ENCODE data around the gene OPN3. TPM values are rescaled to one million over a fixed set of nuclear protein-coding genes. Genes with fewer than 3 reads are reported as not detected.

Gene OPN3
- total and polyA plus RNA-seq, 12 donors, result 4.1 to 42.9 (median 9.7) TPM

DNA sequence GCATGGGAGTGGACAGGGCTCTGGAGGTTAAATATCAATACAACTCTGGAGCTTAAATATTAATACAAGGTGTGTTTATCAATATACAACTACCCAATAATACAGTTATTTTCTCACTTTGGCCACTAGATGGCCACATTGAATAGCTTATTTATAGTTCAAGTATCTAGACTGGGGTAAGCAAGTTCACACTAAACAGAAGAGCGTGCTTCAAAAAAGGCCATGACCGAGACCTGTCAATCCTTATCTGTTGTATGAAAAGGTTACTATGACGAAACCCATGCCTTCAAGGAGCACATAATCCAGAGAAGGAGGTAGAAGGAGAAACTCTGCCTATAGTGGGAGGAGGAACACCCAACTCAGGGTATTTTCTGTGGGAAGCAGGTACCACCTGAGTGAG is 29.1 kb downstream of the OPN3 start:
- intact Hi-C loops (cut with DNase I), result loop anchor here in 1 of 2 donors (5.0 kb wide), 1 partner anchor 226 kb away; no protein-coding TSS in a partner anchor
- no peaks in the 10 kb centered on the region for H3K27me3 ChIP-seq
- no peak overlapping the region for H3K27ac ChIP-seq
- no peaks in the 10 kb centered on the region for H3K9me3 ChIP-seq (replicated peaks in 1 of 3)
- DNase-seq, result peak in 3 of 7 donors; percentile 18 to 31 (median 20)
- H3K4me3 ChIP-seq, result no peak overlapping the region
- no peaks in the 10 kb centered on the region for H3K36me3 ChIP-seq (replicated peaks in 1 of 2)
- H3K4me1 ChIP-seq (replicated peaks in 1 of 2), result peaks cover 0 to 7% of the 10 kb centered on the region in 2 donors
- 4 to 8% (median 5%) methylated on average over 3 of the region's 3 CpGs for WGBS, 4 donors
- no peak for TF ChIP-seq POLR2A (IDR thresholded peaks at IDR 0.05)
- TF ChIP-seq, protein P1, sequence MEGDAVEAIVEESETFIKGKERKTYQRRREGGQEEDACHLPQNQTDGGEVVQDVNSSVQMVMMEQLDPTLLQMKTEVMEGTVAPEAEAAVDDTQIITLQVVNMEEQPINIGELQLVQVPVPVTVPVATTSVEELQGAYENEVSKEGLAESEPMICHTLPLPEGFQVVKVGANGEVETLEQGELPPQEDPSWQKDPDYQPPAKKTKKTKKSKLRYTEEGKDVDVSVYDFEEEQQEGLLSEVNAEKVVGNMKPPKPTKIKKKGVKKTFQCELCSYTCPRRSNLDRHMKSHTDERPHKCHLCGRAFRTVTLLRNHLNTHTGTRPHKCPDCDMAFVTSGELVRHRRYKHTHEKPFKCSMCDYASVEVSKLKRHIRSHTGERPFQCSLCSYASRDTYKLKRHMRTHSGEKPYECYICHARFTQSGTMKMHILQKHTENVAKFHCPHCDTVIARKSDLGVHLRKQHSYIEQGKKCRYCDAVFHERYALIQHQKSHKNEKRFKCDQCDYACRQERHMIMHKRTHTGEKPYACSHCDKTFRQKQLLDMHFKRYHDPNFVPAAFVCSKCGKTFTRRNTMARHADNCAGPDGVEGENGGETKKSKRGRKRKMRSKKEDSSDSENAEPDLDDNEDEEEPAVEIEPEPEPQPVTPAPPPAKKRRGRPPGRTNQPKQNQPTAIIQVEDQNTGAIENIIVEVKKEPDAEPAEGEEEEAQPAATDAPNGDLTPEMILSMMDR (IDR thresholded peaks at IDR 0.05), result peak; percentile 71 to 84 (median 78)

DNA sequence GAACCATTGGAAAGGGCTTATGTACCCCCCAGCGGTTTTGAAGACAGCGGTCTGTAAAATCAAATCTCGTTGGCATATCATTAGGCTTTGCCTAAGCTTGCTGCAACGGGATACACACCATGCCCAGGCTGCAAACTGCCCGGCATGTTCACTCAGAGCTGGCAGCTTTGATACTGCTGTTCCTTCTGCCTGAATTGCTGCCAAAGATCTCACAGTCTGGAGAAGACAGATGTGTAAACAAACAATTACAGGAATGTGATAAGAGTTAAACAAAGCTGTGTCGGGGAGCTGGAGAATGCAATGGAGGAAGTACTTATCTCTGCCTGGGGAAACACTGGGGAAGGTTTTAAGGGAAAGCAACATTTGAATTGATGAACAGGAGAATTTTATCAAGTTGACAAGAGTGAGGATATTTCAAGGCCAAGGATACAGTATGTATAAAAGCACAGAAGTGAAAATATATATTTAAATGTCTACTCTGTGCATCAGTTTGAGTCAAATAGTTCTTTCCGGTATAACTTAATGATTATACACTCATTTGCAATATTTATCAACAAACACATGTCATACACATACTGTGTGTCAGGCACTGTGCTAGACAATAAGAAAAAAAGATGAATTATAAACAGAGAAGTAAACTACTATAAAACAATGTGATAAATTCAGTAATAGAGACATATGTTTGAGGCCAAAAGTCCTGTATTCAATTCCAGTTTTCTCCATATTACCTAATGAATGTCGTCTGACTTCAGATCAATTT is 29.9 kb downstream of the OPN3 start:
- no peaks in the 10 kb centered on the region for H3K9me3 ChIP-seq (replicated peaks in 1 of 3)
- intact Hi-C loops (cut with DNase I), result loop anchor here in 1 of 2 donors (5.0 kb wide), 1 partner anchor 227 kb away; no protein-coding TSS in a partner anchor
- peak in 3 of 7 donors; percentile 20 to 30 (median 23) for DNase-seq
- no peak overlapping the region for H3K4me3 ChIP-seq
- TF ChIP-seq, protein P1 (IDR thresholded peaks at IDR 0.05), result no peak
- no peak for TF ChIP-seq POLR2A (IDR thresholded peaks at IDR 0.05)
- no peaks in the 10 kb centered on the region for H3K36me3 ChIP-seq (replicated peaks in 1 of 2)
- H3K4me1 ChIP-seq (replicated peaks in 1 of 2), result peaks cover 0 to 7% of the 10 kb centered on the region in 2 donors
- WGBS, 4 donors, result 46 to 55% (median 53%) methylated on average over 8 of the region's 8 CpGs
- no peaks in the 10 kb centered on the region for H3K27me3 ChIP-seq
- H3K27ac ChIP-seq, result no peak overlapping the region

DNA sequence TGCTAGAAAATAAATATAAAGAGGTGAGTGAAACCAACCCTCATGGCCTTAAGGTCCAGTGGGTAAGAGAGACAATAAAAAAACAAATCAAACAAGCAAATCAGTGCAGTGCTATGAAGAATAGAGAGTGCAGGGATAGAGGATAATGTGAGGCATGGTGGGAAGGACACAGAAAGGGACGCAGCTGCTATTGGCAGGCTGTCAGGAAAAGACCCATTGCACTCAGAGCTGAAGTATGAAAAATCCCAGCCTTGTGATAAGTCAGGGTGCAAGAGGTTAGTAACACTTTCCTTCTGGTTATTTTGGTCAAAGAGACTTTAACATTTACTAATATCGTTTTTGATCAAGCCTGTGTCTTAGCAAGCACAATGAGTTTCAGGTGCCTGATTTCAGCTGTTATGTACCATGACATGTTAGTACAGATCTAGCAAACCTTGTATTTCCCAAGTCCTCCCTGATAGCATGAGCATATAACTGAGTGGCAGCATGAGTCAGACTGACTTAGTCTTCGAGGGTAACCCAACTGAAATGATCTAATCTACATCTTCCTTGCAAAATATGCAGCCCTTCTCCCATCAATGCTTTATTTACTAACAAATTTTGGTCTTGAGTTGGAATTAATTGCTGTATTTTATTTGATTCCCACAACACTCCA is 31.7 kb downstream of the OPN3 start:
- intact Hi-C loops (cut with DNase I), result no loop called here
- H3K4me1 ChIP-seq (replicated peaks in 1 of 2), result peaks cover 0 to 7% of the 10 kb centered on the region in 2 donors

DNA sequence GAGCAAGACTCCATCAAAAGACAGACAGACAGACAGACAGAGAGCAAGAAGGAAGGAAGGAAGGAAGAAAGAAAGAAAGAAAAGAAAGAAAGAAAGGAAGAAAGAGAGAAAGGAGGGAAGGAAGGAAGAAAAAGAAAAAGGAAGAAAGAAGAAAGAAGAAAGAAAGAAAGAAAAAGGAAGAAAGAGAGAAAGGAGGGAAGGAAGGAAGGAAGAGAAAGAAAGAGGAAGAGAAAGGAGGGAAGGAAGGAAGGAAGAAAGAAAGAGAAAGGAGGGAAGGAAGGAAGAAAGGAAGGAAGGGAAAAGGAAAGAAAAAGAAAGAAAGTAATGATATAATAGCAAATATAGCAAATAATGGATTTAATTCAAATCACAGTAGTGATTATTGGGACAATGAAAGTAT is 32.7 kb downstream of the OPN3 start:
- no peak for DNase-seq
- Histone ChIP-seq H3K9me3 (replicated peaks in 1 of 3) (no peaks in the 10 kb centered on the region), H3K4me1 (replicated peaks in 1 of 2) (peaks cover 0 to 7% of the 10 kb centered on the region in 2 donors), H3K36me3 (replicated peaks in 1 of 2) (no peaks in the 10 kb centered on the region), H3K27ac (no peak overlapping the region), H3K27me3 (no peaks in the 10 kb centered on the region), H3K4me3 (no peak overlapping the region)
- intact Hi-C loops (cut with DNase I), result no loop called here
- TF ChIP-seq, protein P1 (IDR thresholded peaks at IDR 0.05), result no peak
- no peak for TF ChIP-seq POLR2A (IDR thresholded peaks at IDR 0.05)

More for the DNA sequence above, 31.7 kb downstream of the OPN3 start:
- Histone ChIP-seq H3K27ac (no peak overlapping the region), H3K27me3 (no peaks in the 10 kb centered on the region), H3K4me3 (no peak overlapping the region), H3K9me3 (replicated peaks in 1 of 3) (no peaks in the 10 kb centered on the region), H3K36me3 (replicated peaks in 1 of 2) (no peaks in the 10 kb centered on the region)
- WGBS, 4 donors, result 20 to 40% (median 35%) methylated on average over 3 of the region's 3 CpGs
- DNase-seq, result no peak
- no peak for TF ChIP-seq POLR2A (IDR thresholded peaks at IDR 0.05)
- TF ChIP-seq, protein P1 (IDR thresholded peaks at IDR 0.05), result no peak
